ENCODE results near the gene BIRC3.

- TF ChIP-seq CTCF (IDR thresholded peaks at IDR 0.05) (no peak), POLR2A (IDR thresholded peaks at IDR 0.05) (no peak)
These were observed 29.1 kb downstream of the BIRC3 start for GRCh38 chr11:102346456-102346747.

Data from esophagus squamous epithelium (tissue), 4 donors.